ENCODE data around the gene ZC2HC1C.

GRCh38 chr14:75023108-75023507, 46.3 kb upstream of the ZC2HC1C start:
- TF ChIP-seq CTCF (IDR thresholded peaks at IDR 0.05) (no peak), POLR2A (IDR thresholded peaks at IDR 0.05) (no peak)
